HCT116 (cell line): ENCODE results near the gene ADNP. TPM values are rescaled to one million over a fixed set of nuclear protein-coding genes. Genes with fewer than 3 reads are reported as not detected.

Experiments
- ATAC-seq: fragments of 200-7000 bp; cut with Tn5 transposase; 2 replicates; pipeline ENCODE4 v1.9.1; 2020; ENCODE audit warnings: mild to moderate bottlenecking, moderate library complexity
- BruUV-seq: library from RNA; stranded (reverse); fragments of 400-500 nt; replicated peaks from 2 replicates; lab custom pipeline; 2021; lab: Mats Ljungman, UMichigan
- CTCF ChIA-PET: fragments of 300-600 bp; sonication (Branson Sonifier 250); formaldehyde crosslinking; loops from one replicate; lab custom pipeline; 2021; ENCODE audit warnings: antibody characterized with exemption; lab: Charles Lee
- POLR2A ChIA-PET: fragments of 300-600, 350-600 bp; sonication (Branson Sonifier 250); formaldehyde crosslinking; loops from one replicate; lab custom pipeline; 2021; ENCODE audit warnings: antibody characterized with exemption; lab: Charles Lee
- RAD21 ChIA-PET, 2 experiments: fragments of 300-600 bp; sonication (Branson Sonifier 250); formaldehyde crosslinking; loops; one replicate each; lab custom pipeline; 2023; ENCODE audit warnings: low total read pairs in 2 of 2; ENCODE audit not compliant: uncharacterized antibody in 2 of 2, unreplicated experiment in 2 of 2, low non-redundant PET in 1 of 2; lab: Charles Lee
- DNase-seq: peaks from one replicate; pipeline ENCODE4 v3.0.0-alpha.2; 2010; ENCODE audit warnings: low read depth, low spot score
- H2AFZ ChIP-seq: fragments of 200-600 bp; shearing (Covaris generic), sonication (generic); 2 replicates; pipeline ENCODE4 v1.6.1; 2017; ENCODE audit warnings: low read depth, mixed run types, mixed read lengths, antibody characterized with exemption, low read length; ENCODE audit not compliant: poor library complexity, severe bottlenecking
- H3K27ac ChIP-seq: 2 replicates; pipeline ENCODE4 v1.5.1; 2012; ENCODE audit warnings: low read depth, low read length
- H3K27me3 ChIP-seq: fragments of 200-600 bp; sonication (generic); 2 replicates; pipeline ENCODE4 v1.6.1; 2016; ENCODE audit warnings: mixed run types, low read length, mixed read lengths; ENCODE audit not compliant: insufficient read depth
- H3K36me3 ChIP-seq, 2 experiments: fragments of 200-500 bp in 1 of 2; fragments of 200-600 bp in 1 of 2; sonication (Bioruptor generic) in 1 of 2; sonication (generic) in 1 of 2; 2 replicates each; pipeline versions ENCODE4 v1.5.1 to v1.6.1; 2014 to 2016; ENCODE audit warnings: low read length in 2 of 2, inconsistent platforms in 1 of 2, mixed read lengths in 1 of 2, mixed run types in 1 of 2; ENCODE audit not compliant: insufficient read depth in 2 of 2, control insufficient read depth in 1 of 2
- H3K4me1 ChIP-seq, 2 experiments: fragments of 200-600 bp in 1 of 2; sonication (generic) in 1 of 2; 2 replicates each; pipeline versions ENCODE4 v1.5.1 to v1.6.1; 2012 to 2017; ENCODE audit warnings: low read length in 2 of 2, inconsistent platforms in 1 of 2, mild to moderate bottlenecking in 1 of 2, mixed read lengths in 1 of 2, mixed run types in 1 of 2, moderate library complexity in 1 of 2; ENCODE audit not compliant: insufficient read depth in 2 of 2, control insufficient read depth in 1 of 2
- H3K4me2 ChIP-seq: fragments of 200-600 bp; sonication (generic); 2 replicates; pipeline ENCODE4 v1.6.1; 2017; ENCODE audit warnings: mixed run types, low read length, mixed read lengths
- H3K4me3 ChIP-seq, 2 experiments: fragments of 200-600 bp in 1 of 2; sonication (generic) in 1 of 2; replicated peaks in 1 of 2; 2 replicates each; pipeline ENCODE4 v1.5.1; 2011 to 2016; ENCODE audit warnings: low read length in 2 of 2, control low read depth in 1 of 2, low read depth in 1 of 2, mild to moderate bottlenecking in 1 of 2, mixed read lengths in 1 of 2, mixed run types in 1 of 2
- H3K79me2 ChIP-seq: fragments of 200-600 bp; sonication (generic); 2 replicates; pipeline ENCODE4 v1.6.1; 2017; ENCODE audit warnings: mild to moderate bottlenecking, mixed run types, low read length, moderate library complexity, mixed read lengths; ENCODE audit not compliant: insufficient read depth
- H3K9ac ChIP-seq: fragments of 200-600 bp; sonication (generic); 2 replicates; pipeline ENCODE4 v1.6.1; 2016; ENCODE audit warnings: low read length, mixed read lengths
- H3K9me2 ChIP-seq: fragments of 200-600 bp; sonication (generic), shearing (Covaris generic); 2 replicates; pipeline ENCODE4 v1.6.1; 2017; ENCODE audit warnings: mixed run types, mild to moderate bottlenecking, moderate library complexity; ENCODE audit not compliant: insufficient read depth
- H3K9me3 ChIP-seq, 2 experiments: fragments of 200-500 bp in 1 of 2; fragments of 200-600 bp in 1 of 2; sonication (Bioruptor generic) in 1 of 2; sonication (generic) in 1 of 2; 2 replicates each; pipeline ENCODE4 v1.6.1; 2014 to 2017; ENCODE audit warnings: low read length in 2 of 2, mixed read lengths in 2 of 2, inconsistent platforms in 1 of 2, low read depth in 1 of 2, mild to moderate bottlenecking in 1 of 2, mixed run types in 1 of 2, moderate library complexity in 1 of 2; ENCODE audit not compliant: control insufficient read depth in 1 of 2, insufficient read depth in 1 of 2
- H4K20me1 ChIP-seq: fragments of 200-600 bp; sonication (generic), shearing (Covaris generic); 2 replicates; pipeline ENCODE4 v1.6.1; 2017; ENCODE audit warnings: mixed run types, mild to moderate bottlenecking, moderate library complexity; ENCODE audit not compliant: insufficient read depth
- CBX3 ChIP-seq: IDR thresholded peaks from 2 replicates; pipeline ENCODE4 v1.6.1; 2012; ENCODE audit warnings: low read depth
- CEBPB ChIP-seq: IDR thresholded peaks from 2 replicates; pipeline ENCODE4 v1.6.1; 2012; ENCODE audit warnings: low read depth
- EGR1 ChIP-seq: IDR thresholded peaks from 2 replicates; pipeline ENCODE4 v1.6.1; 2012; ENCODE audit warnings: low read depth
- ELF1 ChIP-seq: IDR thresholded peaks from 2 replicates; pipeline ENCODE4 v1.6.1; 2012; ENCODE audit warnings: low read depth, borderline replicate concordance
- EZH2phosphoT487 ChIP-seq: fragments of 200-600 bp; IDR thresholded peaks from 2 replicates; pipeline ENCODE4 v1.6.1; 2018; ENCODE audit warnings: antibody characterized with exemption, borderline replicate concordance
- POLR2A ChIP-seq: IDR thresholded peaks from 2 replicates; pipeline ENCODE4 v1.7.0; 2011; ENCODE audit warnings: borderline replicate concordance; ENCODE audit not compliant: insufficient read depth, insufficient read length; ENCODE audit errors: extremely low read depth
- POLR2AphosphoS5 ChIP-seq: IDR thresholded peaks from 2 replicates; pipeline ENCODE4 v1.6.1; 2011; ENCODE audit warnings: mild to moderate bottlenecking, low read depth, low read length, moderate library complexity
- RAD21 ChIP-seq: IDR thresholded peaks from 2 replicates; pipeline ENCODE4 v1.6.1; 2012; ENCODE audit warnings: low read depth, mild to moderate bottlenecking
- SRF ChIP-seq: IDR thresholded peaks from 2 replicates; pipeline ENCODE4 v1.6.1; 2012; ENCODE audit warnings: low read depth
- TCF7L2 ChIP-seq: IDR thresholded peaks from 2 replicates; pipeline ENCODE4 v1.7.0; 2011; ENCODE audit warnings: borderline replicate concordance, inconsistent platforms; ENCODE audit not compliant: insufficient read depth, insufficient read length; ENCODE audit errors: extremely low read depth
- YY1 ChIP-seq: IDR thresholded peaks from 2 replicates; pipeline ENCODE4 v1.6.1; 2011; ENCODE audit warnings: low read length, low read depth, moderate library complexity, mild to moderate bottlenecking; ENCODE audit not compliant: insufficient replicate concordance; ENCODE audit errors: extremely low read depth
- ZNF274 ChIP-seq: fragments of 200-500 bp; sonication (Bioruptor generic); IDR thresholded peaks from 2 replicates; pipeline ENCODE4 v1.6.1; 2014; ENCODE audit warnings: mild to moderate bottlenecking, low read depth, low read length, inconsistent platforms
- intact Hi-C: fragments of 100-400 bp; cut with micrococcal nuclease; formaldehyde crosslinking; loops from 2 replicates; pipeline ENCODE4 v1.10.0; 2022
- total RNA-seq: library from RNA; stranded (reverse); gene quantifications from one replicate; pipeline ENCODE4 v1.2.1, GENCODE V29; 2021; ENCODE audit not compliant: unreplicated experiment
- TF ChIP-seq, protein P1 (sequence below): IDR thresholded peaks from 2 replicates; pipeline ENCODE4 v1.6.1; 2012
- TF ChIP-seq, protein P2 (sequence below): IDR thresholded peaks from 2 replicates; pipeline ENCODE4 v1.6.1; 2011; ENCODE audit warnings: mild to moderate bottlenecking, low read length, moderate library complexity; ENCODE audit not compliant: insufficient replicate concordance; ENCODE audit errors: extremely low read depth
- TF ChIP-seq, protein P3 (sequence below), 3 experiments: fragments of 200-600 bp in 1 of 3; sonication (generic) in 1 of 3; IDR thresholded peaks in 2 of 3; conservative IDR thresholded peaks in 1 of 3; 2 replicates each; pipeline ENCODE4 v1.5.1; 2012 to 2017; ENCODE audit warnings: low read depth in 2 of 3, low read length in 2 of 3, antibody characterized with exemption in 1 of 3, borderline replicate concordance in 1 of 3, control low read depth in 1 of 3, mild to moderate bottlenecking in 1 of 3, mixed read lengths in 1 of 3, mixed run types in 1 of 3, moderate library complexity in 1 of 3; ENCODE audit not compliant: insufficient read depth in 1 of 3

The ADNP gene
- total RNA-seq, 1 experiment from 2014 or later, result 85.9 TPM

DNA sequence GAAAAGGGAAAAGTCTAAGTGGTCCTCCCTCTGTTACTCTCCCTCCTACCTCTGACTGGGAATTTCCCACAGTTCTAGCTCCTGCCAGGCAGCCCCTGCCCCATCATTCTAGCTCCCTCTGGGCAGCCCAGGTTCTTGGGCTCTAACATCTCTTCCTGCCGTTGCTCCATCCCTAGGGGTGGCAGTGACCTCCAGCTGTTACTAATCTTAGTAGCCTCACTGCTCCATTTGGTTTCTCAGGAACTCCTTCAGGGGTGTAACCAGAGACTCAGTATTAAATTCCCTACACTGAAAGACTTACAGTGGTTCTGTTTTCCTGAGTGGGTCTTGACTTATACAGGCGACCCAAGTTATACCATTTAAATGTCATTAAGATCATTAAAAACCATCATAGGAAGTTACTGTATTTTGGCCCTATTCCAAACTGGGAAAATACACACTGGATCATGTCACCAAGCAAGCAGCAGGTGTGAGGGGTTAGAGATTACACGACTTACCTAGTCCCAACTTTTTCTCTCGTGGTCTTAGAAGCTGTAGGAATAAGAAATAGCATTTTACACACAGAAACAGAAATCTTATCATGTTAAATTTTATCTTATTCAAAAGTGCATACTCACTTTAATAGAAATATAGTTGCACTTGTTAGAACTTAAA, 17.0 kb upstream of the ADNP start:
- Histone ChIP-seq H3K4me3 (no peak overlapping the region), H4K20me1 (peaks cover 5% of the 10 kb centered on the region; the same call in 1 of the 2 replicates), H3K4me1 (peaks cover 2 to 12% of the 10 kb centered on the region in 2 experiments; a peak in 3 of 4 replicates), H3K27ac (no peak overlapping the region), H3K79me2 (peaks cover 78% of the 10 kb centered on the region), H3K36me3 (peaks cover 53 to 72% of the 10 kb centered on the region in 2 experiments), H3K9ac (no peak overlapping the region), H3K27me3 (no peaks in the 10 kb centered on the region), H3K9me2 (no peaks in the 10 kb centered on the region), H3K9me3 (no peaks in the 10 kb centered on the region), H3K4me2 (no peak overlapping the region)
- ATAC-seq (no peak), DNase-seq (no peak)
- POLR2A ChIA-PET, result no interaction called here
- RAD21 ChIA-PET, result no interaction called here
- no TSS peak for BruUV-seq
- intact Hi-C loops, result no loop called here
- TF ChIP-seq, protein P1, sequence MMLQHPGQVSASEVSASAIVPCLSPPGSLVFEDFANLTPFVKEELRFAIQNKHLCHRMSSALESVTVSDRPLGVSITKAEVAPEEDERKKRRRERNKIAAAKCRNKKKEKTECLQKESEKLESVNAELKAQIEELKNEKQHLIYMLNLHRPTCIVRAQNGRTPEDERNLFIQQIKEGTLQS, result no peak
- TF ChIP-seq CBX3 (no peak), POLR2AphosphoS5 (no peak), EZH2phosphoT487 (no peak)
- TF ChIP-seq, all 23 proteins: peak for 0
- no peak overlapping the region for H2AFZ ChIP-seq
- CTCF ChIA-PET, result interaction anchor here (1.5 kb wide), 1 partner anchor 19 kb away, joined by 3 read pairs; no protein-coding TSS in a partner anchor

DNA sequence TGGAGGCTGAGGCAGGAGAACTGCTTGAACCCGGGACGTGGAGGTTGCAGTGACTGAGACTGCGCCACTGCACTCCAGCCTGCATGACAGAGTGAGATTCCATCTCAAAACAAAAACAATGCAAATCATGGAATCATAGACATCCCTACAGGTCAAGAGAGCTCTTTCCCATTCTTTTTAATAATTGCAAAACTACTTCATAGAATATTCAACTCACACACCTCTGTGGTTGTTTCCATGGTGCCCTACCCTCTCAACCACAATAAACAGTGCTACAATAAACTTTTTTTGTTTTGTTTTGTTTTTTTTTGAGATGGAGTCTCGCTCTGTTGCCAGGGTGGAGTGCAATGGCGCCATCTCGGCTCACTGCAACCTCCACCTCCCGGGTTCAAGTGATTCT, 11.8 kb upstream of the ADNP start:
- ATAC-seq (no peak), DNase-seq (no peak)
- CTCF ChIA-PET, result no interaction called here
- H3K9me2 ChIP-seq, result no peaks in the 10 kb centered on the region
- peaks cover 61 to 68% of the 10 kb centered on the region in 2 experiments for H3K36me3 ChIP-seq
- H4K20me1 ChIP-seq, result no peaks in the 10 kb centered on the region
- H3K9me3 ChIP-seq, result no peaks in the 10 kb centered on the region
- no peak overlapping the region for H2AFZ ChIP-seq
- RAD21 ChIA-PET, result no interaction called here
- no peak overlapping the region for H3K9ac ChIP-seq
- no peak overlapping the region for H3K4me2 ChIP-seq
- peaks cover 46% of the 10 kb centered on the region for H3K79me2 ChIP-seq
- no peak overlapping the region for H3K4me3 ChIP-seq
- no TSS peak for BruUV-seq
- intact Hi-C loops, result no loop called here
- POLR2A ChIA-PET, result no interaction called here
- no peaks in the 10 kb centered on the region for H3K27me3 ChIP-seq
- no peak overlapping the region for H3K27ac ChIP-seq
- no peaks in the 10 kb centered on the region for H3K4me1 ChIP-seq
- TF ChIP-seq POLR2A (no peak), RAD21 (no peak), CBX3 (no peak), POLR2AphosphoS5 (no peak), ELF1 (no peak), TCF7L2 (no peak), YY1 (no peak), SRF (no peak), CEBPB (no peak), ZNF274 (no peak), EGR1 (no peak)
- TF ChIP-seq, protein P1, result no peak
- TF ChIP-seq, protein P2, sequence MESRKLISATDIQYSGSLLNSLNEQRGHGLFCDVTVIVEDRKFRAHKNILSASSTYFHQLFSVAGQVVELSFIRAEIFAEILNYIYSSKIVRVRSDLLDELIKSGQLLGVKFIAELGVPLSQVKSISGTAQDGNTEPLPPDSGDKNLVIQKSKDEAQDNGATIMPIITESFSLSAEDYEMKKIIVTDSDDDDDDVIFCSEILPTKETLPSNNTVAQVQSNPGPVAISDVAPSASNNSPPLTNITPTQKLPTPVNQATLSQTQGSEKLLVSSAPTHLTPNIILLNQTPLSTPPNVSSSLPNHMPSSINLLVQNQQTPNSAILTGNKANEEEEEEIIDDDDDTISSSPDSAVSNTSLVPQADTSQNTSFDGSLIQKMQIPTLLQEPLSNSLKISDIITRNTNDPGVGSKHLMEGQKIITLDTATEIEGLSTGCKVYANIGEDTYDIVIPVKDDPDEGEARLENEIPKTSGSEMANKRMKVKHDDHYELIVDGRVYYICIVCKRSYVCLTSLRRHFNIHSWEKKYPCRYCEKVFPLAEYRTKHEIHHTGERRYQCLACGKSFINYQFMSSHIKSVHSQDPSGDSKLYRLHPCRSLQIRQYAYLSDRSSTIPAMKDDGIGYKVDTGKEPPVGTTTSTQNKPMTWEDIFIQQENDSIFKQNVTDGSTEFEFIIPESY, result no peak
- TF ChIP-seq, protein P3, sequence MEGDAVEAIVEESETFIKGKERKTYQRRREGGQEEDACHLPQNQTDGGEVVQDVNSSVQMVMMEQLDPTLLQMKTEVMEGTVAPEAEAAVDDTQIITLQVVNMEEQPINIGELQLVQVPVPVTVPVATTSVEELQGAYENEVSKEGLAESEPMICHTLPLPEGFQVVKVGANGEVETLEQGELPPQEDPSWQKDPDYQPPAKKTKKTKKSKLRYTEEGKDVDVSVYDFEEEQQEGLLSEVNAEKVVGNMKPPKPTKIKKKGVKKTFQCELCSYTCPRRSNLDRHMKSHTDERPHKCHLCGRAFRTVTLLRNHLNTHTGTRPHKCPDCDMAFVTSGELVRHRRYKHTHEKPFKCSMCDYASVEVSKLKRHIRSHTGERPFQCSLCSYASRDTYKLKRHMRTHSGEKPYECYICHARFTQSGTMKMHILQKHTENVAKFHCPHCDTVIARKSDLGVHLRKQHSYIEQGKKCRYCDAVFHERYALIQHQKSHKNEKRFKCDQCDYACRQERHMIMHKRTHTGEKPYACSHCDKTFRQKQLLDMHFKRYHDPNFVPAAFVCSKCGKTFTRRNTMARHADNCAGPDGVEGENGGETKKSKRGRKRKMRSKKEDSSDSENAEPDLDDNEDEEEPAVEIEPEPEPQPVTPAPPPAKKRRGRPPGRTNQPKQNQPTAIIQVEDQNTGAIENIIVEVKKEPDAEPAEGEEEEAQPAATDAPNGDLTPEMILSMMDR (IDR thresholded peaks at IDR 0.05 in 2 of 3, conservative IDR thresholded peaks at IDR 0.05 in 1 of 3; ENCODE audit: borderline replicate concordance in 1 of 3, insufficient read depth in 1 of 3, low read depth in 2 of 3, low read length in 2 of 3), result no peak
